ENCODE data around the gene ESPN.
"Not testable (repeated sequence)": the region's sequence is repeated elsewhere in the genome, so short reads cannot be mapped to it uniquely, and the experiment has no call there.

The ESPN gene

GRCh38 chr1:6454856-6455751 is 30.5 kb downstream of the ESPN start:
- Histone ChIP-seq H3K4me1 (peaks cover 2% of the 10 kb centered on the region), H3K4me2 (ENCODE audit: low read length) (no peak overlapping the region), H3K27me3 (ENCODE audit: control insufficient read depth, insufficient read depth, low read length) (no peaks in the 10 kb centered on the region), H3K9me3 (ENCODE audit: control insufficient read depth, low read length) (no peaks in the 10 kb centered on the region), H2AFZ (no peak overlapping the region), H3K36me3 (ENCODE audit: control insufficient read depth, insufficient read depth, low read length) (no peaks in the 10 kb centered on the region), H3K27ac (no peak overlapping the region), H3K4me3 (ENCODE audit: low read depth, low read length) (no peak overlapping the region), H3K9ac (no peak overlapping the region), H3K79me2 (peaks cover 2% of the 10 kb centered on the region)
- no peak for TF ChIP-seq CTCF (IDR thresholded peaks at IDR 0.05)

GRCh38 chr1:6455752-6456520 is 31.4 kb downstream of the ESPN start:
- H3K36me3 ChIP-seq (ENCODE audit: control insufficient read depth, insufficient read depth, low read length); H3K9me3 ChIP-seq (ENCODE audit: control insufficient read depth, low read length); H3K79me2 ChIP-seq; H2AFZ ChIP-seq; H3K9ac ChIP-seq; H3K4me1 ChIP-seq; H3K27me3 ChIP-seq (ENCODE audit: control insufficient read depth, insufficient read depth, low read length); H3K27ac ChIP-seq; H3K4me2 ChIP-seq (ENCODE audit: low read length); H3K4me3 ChIP-seq (ENCODE audit: low read depth, low read length): not testable (repeated sequence)

- Histone ChIP-seq H3K9ac (no peak overlapping the region), H2AFZ (no peak overlapping the region), H3K9me3 (ENCODE audit: control insufficient read depth, low read length) (no peaks in the 10 kb centered on the region), H3K79me2 (peaks cover 2% of the 10 kb centered on the region), H3K36me3 (ENCODE audit: control insufficient read depth, insufficient read depth, low read length) (no peaks in the 10 kb centered on the region), H3K27me3 (ENCODE audit: control insufficient read depth, insufficient read depth, low read length) (no peaks in the 10 kb centered on the region), H3K4me1 (no peaks in the 10 kb centered on the region), H3K4me2 (ENCODE audit: low read length) (no peak overlapping the region), H3K4me3 (ENCODE audit: low read depth, low read length) (no peak overlapping the region), H3K27ac (no peak overlapping the region)
- TF ChIP-seq CTCF (IDR thresholded peaks at IDR 0.05), result no peak
These were observed 32.4 kb downstream of the ESPN start for GRCh38 chr1:6456800-6457466.

GRCh38 chr1:6459850-6460265 is 35.3 kb downstream of the ESPN start:
- Histone ChIP-seq H3K9ac (no peak overlapping the region), H3K4me1 (peaks cover 9% of the 10 kb centered on the region), H3K27me3 (ENCODE audit: control insufficient read depth, insufficient read depth, low read length) (no peaks in the 10 kb centered on the region), H3K27ac (no peak overlapping the region), H3K4me2 (ENCODE audit: low read length) (no peak overlapping the region), H2AFZ (no peak overlapping the region), H3K79me2 (peaks cover 2% of the 10 kb centered on the region), H3K4me3 (ENCODE audit: low read depth, low read length) (no peak overlapping the region), H3K36me3 (ENCODE audit: control insufficient read depth, insufficient read depth, low read length) (no peaks in the 10 kb centered on the region), H3K9me3 (ENCODE audit: control insufficient read depth, low read length) (no peaks in the 10 kb centered on the region)
- TF ChIP-seq CTCF (IDR thresholded peaks at IDR 0.05), result no peak

Data from parathyroid adenoma (tissue), 2 donors.